Measurements from ENCODE around the gene RALGDS. TPM values are rescaled to one million over a fixed set of nuclear protein-coding genes. Genes with fewer than 3 reads are reported as not detected.

RALGDS gene
- total and polyA plus RNA-seq, 2 of the 13 experiments (the other 11 are each of a cell fraction or from before 2014, with no cell fraction given) = 12.9 to 25.5 TPM

DNA sequence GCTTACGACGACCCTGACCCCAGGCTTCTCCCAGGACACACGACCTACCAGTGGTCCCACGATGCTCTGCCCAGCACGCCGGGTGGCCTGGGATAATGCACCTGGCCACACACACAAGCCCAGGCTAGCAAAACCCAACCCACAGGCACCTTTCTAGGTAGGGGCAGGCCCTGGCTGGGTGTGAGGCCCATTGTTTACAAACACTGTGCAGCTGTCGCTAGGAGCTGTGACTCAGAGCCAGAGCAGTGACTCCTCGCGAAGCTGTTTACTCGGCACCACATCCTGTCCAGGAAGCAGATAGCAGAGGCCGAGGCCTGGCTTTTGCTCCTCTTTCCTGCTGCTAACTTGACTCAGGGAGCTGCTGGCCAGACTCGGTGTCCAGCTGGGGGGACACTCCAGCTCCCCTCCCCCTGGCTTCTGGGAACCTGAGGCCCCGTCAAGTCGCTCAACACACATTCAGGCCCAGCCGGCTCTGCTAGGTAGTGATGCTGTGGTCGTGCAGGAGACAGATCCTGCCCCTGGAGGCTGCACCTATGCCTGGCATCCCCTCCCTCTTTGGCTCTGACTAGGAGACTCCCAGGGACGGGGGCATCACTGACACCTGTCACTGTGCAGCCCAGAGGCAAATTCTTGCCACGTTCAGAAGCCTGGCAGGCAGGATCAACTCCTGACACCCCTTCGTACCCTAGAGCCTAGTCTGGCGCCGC is 12.8 kb upstream of the RALGDS start (continued):
- TF ChIP-seq, protein P1, sequence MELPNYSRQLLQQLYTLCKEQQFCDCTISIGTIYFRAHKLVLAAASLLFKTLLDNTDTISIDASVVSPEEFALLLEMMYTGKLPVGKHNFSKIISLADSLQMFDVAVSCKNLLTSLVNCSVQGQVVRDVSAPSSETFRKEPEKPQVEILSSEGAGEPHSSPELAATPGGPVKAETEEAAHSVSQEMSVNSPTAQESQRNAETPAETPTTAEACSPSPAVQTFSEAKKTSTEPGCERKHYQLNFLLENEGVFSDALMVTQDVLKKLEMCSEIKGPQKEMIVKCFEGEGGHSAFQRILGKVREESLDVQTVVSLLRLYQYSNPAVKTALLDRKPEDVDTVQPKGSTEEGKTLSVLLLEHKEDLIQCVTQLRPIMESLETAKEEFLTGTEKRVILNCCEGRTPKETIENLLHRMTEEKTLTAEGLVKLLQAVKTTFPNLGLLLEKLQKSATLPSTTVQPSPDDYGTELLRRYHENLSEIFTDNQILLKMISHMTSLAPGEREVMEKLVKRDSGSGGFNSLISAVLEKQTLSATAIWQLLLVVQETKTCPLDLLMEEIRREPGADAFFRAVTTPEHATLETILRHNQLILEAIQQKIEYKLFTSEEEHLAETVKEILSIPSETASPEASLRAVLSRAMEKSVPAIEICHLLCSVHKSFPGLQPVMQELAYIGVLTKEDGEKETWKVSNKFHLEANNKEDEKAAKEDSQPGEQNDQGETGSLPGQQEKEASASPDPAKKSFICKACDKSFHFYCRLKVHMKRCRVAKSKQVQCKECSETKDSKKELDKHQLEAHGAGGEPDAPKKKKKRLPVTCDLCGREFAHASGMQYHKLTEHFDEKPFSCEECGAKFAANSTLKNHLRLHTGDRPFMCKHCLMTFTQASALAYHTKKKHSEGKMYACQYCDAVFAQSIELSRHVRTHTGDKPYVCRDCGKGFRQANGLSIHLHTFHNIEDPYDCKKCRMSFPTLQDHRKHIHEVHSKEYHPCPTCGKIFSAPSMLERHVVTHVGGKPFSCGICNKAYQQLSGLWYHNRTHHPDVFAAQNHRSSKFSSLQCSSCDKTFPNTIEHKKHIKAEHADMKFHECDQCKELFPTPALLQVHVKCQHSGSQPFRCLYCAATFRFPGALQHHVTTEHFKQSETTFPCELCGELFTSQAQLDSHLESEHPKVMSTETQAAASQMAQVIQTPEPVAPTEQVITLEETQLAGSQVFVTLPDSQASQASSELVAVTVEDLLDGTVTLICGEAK (IDR thresholded peaks at IDR 0.05) = no peak
- TF ChIP-seq, protein P1 (CRISPR knock-in tag; IDR thresholded peaks at IDR 0.05) = peak; percentile 29; the same call in 1 of the 2 replicates
- TF ChIP-seq, protein P2, sequence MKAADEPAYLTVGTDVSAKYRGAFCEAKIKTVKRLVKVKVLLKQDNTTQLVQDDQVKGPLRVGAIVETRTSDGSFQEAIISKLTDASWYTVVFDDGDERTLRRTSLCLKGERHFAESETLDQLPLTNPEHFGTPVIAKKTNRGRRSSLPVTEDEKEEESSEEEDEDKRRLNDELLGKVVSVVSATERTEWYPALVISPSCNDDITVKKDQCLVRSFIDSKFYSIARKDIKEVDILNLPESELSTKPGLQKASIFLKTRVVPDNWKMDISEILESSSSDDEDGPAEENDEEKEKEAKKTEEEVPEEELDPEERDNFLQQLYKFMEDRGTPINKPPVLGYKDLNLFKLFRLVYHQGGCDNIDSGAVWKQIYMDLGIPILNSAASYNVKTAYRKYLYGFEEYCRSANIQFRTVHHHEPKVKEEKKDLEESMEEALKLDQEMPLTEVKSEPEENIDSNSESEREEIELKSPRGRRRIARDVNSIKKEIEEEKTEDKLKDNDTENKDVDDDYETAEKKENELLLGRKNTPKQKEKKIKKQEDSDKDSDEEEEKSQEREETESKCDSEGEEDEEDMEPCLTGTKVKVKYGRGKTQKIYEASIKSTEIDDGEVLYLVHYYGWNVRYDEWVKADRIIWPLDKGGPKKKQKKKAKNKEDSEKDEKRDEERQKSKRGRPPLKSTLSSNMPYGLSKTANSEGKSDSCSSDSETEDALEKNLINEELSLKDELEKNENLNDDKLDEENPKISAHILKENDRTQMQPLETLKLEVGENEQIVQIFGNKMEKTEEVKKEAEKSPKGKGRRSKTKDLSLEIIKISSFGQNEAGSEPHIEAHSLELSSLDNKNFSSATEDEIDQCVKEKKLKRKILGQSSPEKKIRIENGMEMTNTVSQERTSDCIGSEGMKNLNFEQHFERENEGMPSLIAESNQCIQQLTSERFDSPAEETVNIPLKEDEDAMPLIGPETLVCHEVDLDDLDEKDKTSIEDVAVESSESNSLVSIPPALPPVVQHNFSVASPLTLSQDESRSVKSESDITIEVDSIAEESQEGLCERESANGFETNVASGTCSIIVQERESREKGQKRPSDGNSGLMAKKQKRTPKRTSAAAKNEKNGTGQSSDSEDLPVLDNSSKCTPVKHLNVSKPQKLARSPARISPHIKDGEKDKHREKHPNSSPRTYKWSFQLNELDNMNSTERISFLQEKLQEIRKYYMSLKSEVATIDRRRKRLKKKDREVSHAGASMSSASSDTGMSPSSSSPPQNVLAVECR (CRISPR knock-in tag; IDR thresholded peaks at IDR 0.05; ENCODE audit: borderline replicate concordance) = peak; percentile 80; the same call in 1 of the 2 replicates
- TF ChIP-seq ZSCAN9 (CRISPR knock-in tag; IDR thresholded peaks at IDR 0.05; ENCODE audit: borderline replicate concordance) = peak; percentile 80; the same call in 1 of the 2 replicates
- TF ChIP-seq ZNF782 (CRISPR knock-in tag; IDR thresholded peaks at IDR 0.05; ENCODE audit: borderline replicate concordance) = no peak
- peak; percentile 52; the same call in 1 of the 2 replicates for TF ChIP-seq ZNF563 (CRISPR knock-in tag; IDR thresholded peaks at IDR 0.05)
- TF ChIP-seq, protein P3, sequence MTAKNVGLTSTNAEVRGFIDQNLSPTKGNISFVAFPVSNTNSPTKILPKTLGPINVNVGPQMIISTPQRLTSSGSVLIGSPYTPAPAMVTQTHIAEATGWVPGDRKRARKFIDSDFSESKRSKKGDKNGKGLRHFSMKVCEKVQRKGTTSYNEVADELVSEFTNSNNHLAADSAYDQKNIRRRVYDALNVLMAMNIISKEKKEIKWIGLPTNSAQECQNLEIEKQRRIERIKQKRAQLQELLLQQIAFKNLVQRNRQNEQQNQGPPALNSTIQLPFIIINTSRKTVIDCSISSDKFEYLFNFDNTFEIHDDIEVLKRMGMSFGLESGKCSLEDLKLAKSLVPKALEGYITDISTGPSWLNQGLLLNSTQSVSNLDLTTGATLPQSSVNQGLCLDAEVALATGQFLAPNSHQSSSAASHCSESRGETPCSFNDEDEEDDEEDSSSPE (CRISPR knock-in tag; IDR thresholded peaks at IDR 0.05) = no peak
- TF ChIP-seq ZNF263 (CRISPR knock-in tag; IDR thresholded peaks at IDR 0.05) = peak; percentile 84
- TF ChIP-seq, protein P4, sequence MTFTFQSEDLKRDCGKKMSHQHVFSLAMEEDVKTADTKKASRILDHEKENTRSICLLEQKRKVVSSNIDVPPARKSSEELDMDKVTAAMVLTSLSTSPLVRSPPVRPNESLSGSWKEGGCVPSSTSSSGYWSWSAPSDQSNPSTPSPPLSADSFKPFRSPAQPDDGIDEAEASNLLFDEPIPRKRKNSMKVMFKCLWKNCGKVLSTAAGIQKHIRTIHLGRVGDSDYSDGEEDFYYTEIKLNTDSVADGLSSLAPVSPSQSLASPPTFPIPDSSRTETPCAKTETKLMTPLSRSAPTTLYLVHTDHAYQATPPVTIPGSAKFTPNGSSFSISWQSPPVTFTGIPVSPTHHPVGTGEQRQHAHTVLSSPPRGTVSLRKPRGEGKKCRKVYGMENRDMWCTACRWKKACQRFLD (CRISPR knock-in tag; IDR thresholded peaks at IDR 0.05; ENCODE audit: borderline replicate concordance) = no peak
- peak; percentile 97 for TF ChIP-seq FOXA3 (CRISPR knock-in tag; IDR thresholded peaks at IDR 0.05)
- TF ChIP-seq ERF (CRISPR knock-in tag; IDR thresholded peaks at IDR 0.05) = peak; percentile 78; the same call in 1 of the 2 replicates
- peak; percentile 80 for TF ChIP-seq GATAD2A (CRISPR knock-in tag; IDR thresholded peaks at IDR 0.05)
- peak; percentile 37; the same call in 1 of the 2 replicates for TF ChIP-seq GATAD1 (CRISPR knock-in tag; IDR thresholded peaks at IDR 0.05)
